Suppressor macrophage (primary cell): ENCODE measurements around the gene XRCC2.
A peak's percentile ranks its signal among the peaks of the same experiment; 100 is the strongest.
"Not testable (repeated sequence)": the region's sequence is repeated elsewhere in the genome, so short reads cannot be mapped to it uniquely, and the experiment has no call there.

Experiments
- DNase-seq, 4 experiments: peaks; one replicate each; pipeline ENCODE4 v3.0.0-alpha.2; 2020 to 2022

XRCC2 gene

DNA sequence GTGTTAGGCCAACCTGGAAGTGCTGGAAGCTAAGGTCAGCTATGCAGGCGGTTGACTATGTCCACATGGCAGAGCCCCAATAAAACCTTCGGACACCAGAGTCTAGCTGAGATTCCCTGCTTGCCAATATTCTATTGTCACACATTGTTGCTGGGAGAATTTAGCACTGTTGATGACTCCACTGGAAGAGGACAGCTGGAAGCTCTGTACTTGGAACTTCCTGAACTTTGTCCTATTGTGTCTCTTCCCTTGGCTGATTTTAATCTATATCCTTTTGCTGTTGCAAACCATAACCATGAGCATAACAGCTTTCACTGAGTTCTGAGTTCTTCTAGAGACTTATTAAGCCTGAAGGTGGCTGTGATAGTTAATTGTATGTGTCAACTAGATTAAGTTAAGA is 12.0 kb downstream of the XRCC2 start:
- DNase-seq = no peak

- DNase-seq = no peak
These were observed 12.7 kb downstream of the XRCC2 start for GRCh38 chr7:152663148-152663740.

DNA sequence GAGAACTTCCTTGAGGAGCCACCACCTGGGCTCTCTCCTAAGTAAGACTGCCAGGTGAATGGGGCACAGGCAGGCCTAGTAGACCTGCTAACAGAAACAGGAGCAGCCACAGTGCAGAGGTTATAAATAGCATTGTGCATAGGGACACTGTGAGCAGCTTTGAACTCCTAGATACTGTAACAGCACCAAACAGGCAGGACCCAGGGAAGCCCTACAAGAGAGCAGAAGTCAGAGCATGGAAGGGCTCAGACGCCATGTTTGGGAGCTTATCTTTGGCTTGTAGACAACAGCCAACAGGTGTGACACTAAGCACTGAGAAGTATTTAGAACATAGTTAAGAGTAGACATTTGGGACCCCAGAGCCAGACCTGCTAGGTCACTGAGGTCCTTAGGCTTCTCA is 14.5 kb downstream of the XRCC2 start:
- DNase-seq = no peak

GRCh38 chr7:152660021-152660420 is 15.9 kb downstream of the XRCC2 start:
- no peak for DNase-seq

DNA sequence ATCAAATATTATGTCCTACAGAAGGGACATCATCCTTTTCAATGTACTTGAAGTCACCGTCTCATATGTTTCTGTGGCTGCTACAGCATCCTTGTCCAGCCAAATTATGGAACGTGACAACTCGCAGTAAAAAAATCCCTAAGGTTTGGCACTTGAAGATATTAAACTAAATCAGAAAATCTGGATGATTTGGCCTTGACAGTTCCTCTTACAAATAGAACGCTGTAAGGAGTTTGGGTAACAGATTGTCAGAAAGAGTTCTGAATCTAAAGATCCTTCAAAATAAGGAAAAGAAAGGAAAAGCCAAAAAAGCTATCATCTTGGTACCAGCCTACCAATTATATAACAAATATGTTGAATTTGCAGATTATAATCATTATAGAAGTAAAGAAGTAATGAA is 21.0 kb downstream of the XRCC2 start:
- DNase-seq = no peak

DNA sequence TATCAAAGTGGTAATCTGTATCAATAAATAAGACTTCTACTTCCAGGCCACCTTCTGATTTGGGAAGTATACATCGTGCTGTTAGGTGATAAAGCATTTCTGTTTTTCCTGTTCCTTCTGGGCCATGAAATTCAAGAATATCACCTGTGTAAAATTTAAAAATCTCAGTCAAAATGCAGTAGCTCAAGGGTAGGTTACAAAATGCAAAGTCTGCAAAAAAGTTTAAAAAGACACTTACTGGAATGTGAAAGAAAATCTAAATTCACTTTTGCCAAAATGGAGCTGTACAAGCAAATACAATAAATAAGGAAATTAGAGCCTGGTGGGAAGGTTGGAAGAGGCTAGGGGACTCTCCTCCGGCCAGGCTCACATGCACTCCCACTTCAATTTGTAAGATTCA is 26.7 kb downstream of the XRCC2 start:
- no peak for DNase-seq

- DNase-seq = no peak
These were observed 28.9 kb downstream of the XRCC2 start for GRCh38 chr7:152647009-152647408.

DNA sequence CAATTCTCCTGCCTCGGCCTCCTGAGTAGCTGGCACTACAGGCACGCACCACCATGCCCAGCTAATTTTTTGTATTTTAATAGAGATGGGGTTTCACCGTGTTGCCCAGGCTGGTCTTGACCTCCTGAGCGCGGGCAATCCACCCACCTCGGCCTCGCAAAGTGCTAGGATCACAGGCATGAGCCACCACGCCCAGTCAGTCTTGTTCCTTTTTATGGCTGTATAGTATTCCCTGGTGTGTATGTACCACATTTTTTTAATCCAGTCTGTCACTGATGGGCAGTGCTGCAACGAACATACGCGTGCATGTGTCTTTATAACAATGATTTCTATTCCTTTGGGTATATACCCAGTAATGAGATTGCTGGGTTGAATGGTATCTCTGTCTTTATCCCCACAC is 29.4 kb downstream of the XRCC2 start:
- not testable (repeated sequence) for DNase-seq

DNA sequence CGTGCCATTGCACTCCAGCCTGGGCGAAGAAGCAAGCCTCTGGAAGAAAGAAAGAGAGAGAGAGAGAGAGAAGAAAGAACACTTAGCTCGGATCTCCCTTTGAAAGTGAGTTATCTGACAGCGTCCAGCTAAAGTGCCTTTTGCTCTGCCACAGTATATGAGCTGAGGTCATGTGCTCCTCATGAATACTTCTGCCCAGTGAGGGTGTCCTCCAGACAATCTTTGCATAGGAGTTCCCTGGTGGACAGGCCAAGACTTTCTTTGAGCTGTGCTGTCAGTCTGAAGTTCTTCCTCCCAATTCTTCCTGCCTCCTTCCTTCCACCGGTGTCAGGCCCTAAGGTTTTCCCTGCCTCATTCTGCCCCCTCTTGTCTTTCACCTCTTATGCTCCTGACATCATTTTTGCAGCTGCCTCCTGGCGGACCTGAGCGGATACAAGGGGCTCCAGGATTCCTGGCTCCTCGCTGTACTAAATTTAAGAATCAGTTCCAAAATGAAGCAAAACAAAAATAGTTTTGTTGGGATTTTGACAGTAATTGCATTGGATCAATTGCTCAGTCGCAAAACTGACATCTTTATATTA is 31.9 kb downstream of the XRCC2 start:
- DNase-seq = no peak

- no peak for DNase-seq
These were observed 34.6 kb downstream of the XRCC2 start for GRCh38 chr7:152641384-152641783.

DNA sequence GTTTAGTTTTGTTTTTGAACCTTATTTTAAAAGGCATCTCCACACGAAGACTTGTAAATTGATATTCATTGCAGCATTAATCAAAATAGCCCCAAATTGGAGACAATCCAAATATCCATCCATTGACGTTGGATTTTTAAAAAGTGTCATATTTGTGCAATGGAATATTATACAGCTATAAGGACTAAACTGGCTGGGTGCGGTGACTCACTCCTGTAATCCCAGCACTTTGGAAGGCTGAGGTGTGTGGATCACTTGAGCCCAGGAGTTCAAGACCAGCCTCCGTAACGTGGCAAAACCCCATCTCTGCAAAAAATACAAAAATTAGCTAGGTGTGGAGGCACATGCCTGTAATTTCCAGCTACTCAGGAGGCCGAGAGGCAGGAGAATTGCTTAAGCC is 35.1 kb downstream of the XRCC2 start:
- DNase-seq = no peak

GRCh38 chr7:152637920-152638580 is 37.9 kb downstream of the XRCC2 start:
- DNase-seq = no peak

- no peak for DNase-seq
These were observed 38.8 kb downstream of the XRCC2 start for GRCh38 chr7:152637161-152637560.

GRCh38 chr7:152636441-152636840 is 39.5 kb downstream of the XRCC2 start:
- DNase-seq = no peak

GRCh38 chr7:152633504-152633903 is 42.4 kb downstream of the XRCC2 start:
- peak in 1 of 4 experiments; percentile 2 for DNase-seq

GRCh38 chr7:152633072-152633471 is 42.9 kb downstream of the XRCC2 start:
- no peak for DNase-seq

DNA sequence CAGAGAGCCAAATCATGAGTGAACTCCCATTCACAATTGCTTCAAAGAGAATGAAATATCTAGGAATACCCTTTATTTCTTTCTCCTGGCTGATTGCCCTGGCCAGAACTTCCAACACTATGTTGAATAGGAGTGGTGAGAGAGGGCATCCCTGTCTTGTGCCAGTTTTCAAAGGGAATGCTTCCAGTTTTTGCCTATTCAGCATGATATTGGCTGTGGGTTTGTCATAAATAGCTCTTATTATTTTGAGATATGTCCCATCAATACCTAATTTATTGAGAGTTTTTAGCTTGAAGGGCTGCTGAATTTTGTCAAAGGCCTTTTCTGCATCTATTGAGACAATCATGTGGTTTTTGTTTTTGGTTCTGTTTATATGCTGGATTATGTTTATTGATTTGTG is 47.2 kb downstream of the XRCC2 start:
- DNase-seq = not testable (repeated sequence)

- no peak for DNase-seq
These were observed 51.7 kb downstream of the XRCC2 start for GRCh38 chr7:152624228-152624627.

DNA sequence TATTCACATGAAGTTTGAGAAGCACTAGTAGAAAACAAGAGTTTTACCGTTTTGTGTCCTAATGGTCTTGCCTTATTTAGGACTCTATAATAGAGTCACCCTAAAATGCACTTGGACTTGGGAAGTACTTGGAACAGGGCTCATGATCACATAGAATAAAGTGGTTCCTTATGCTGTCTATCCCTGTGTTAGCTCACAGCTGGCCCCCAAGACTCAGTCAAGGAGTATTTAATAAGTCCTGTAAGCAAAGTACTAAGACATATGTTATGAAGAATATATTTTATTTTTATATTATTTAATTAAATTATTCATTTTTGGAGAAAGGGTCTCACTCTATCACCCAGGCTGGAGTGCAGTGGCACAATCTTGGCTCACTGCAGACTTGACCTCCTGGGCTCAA is 54.5 kb downstream of the XRCC2 start:
- DNase-seq = no peak

GRCh38 chr7:152619027-152619739 is 56.8 kb downstream of the XRCC2 start:
- DNase-seq = no peak

DNA sequence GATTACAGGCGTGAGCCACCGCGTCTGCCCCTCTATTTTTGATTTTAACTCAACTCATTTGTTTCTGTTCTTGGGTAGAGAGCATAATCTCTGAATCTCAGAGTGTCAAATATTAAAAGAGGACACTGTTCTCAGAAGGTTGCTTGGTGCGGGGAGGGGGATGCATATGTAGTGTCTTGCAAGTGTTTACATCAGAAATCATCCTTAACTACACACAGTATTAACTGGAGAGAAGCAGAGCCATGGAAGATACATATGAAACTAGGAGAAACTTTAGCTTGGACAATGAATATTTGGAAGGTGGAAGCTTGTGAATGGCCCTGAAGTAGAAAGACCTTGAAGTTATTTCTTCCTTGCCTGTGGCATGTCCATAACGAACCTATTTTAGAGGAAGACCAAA is 57.5 kb downstream of the XRCC2 start:
- no peak for DNase-seq

GRCh38 chr7:152617056-152617455 is 58.9 kb downstream of the XRCC2 start:
- no peak for DNase-seq

- DNase-seq = no peak
These were observed 60.8 kb downstream of the XRCC2 start for GRCh38 chr7:152615031-152615741.
